K562 (cell line): Measurements from ENCODE around the gene WDR93. TPM values are rescaled to one million over a fixed set of nuclear protein-coding genes. Genes with fewer than 3 reads are reported as not detected.

Experiments
- CGGBP1 ChIP-seq: fragments of 250-450 bp; sonication (Bioruptor Pico); IDR thresholded peaks from 2 replicates; pipeline ENCODE4 v1.9.0; 2021; ENCODE audit warnings: mild to moderate bottlenecking
- CREB1 ChIP-seq, 2 experiments: sonication (generic) in 1 of 2; formaldehyde crosslinking in 1 of 2; IDR thresholded peaks; 2 replicates each; pipeline versions ENCODE4 v1.6.1 to v1.8.0; 2012 to 2022; ENCODE audit warnings: inconsistent platforms in 1 of 2, mild to moderate bottlenecking in 1 of 2, missing genetic modification reagents in 1 of 2, moderate library complexity in 1 of 2
- DIDO1 ChIP-seq: fragments of 450-650 bp; IDR thresholded peaks from 2 replicates; pipeline ENCODE4 v1.6.1; 2016; ENCODE audit warnings: low read depth, missing biosample characterization, missing genetic modification characterization
- DPF2 ChIP-seq: fragments of 450-650 bp; IDR thresholded peaks from 2 replicates; pipeline ENCODE4 v1.6.1; 2016
- FOSL1 ChIP-seq: fragments of 200-800 bp; sonication (Bioruptor generic); conservative IDR thresholded peaks from 2 replicates; pipeline ENCODE4 v1.6.1; 2016; ENCODE audit warnings: missing genetic modification characterization, missing compliant biosample characterization
- KLF1 ChIP-seq: fragments of 450-650 bp; IDR thresholded peaks from 2 replicates; pipeline ENCODE4 v1.6.1; 2016; ENCODE audit warnings: missing genetic modification characterization, missing compliant biosample characterization
- L3MBTL2 ChIP-seq: fragments of 450-650 bp; IDR thresholded peaks from 2 replicates; pipeline ENCODE4 v1.6.1; 2016; ENCODE audit warnings: mild to moderate bottlenecking, moderate library complexity
- NEUROD1 ChIP-seq: fragments of 150-350 bp; IDR thresholded peaks from 2 replicates; pipeline ENCODE4 v1.6.1; 2014; ENCODE audit warnings: borderline replicate concordance, low read length, low read depth; ENCODE audit not compliant: partially characterized antibody
- NFIX ChIP-seq: fragments of 250-450 bp; sonication (Bioruptor Pico); IDR thresholded peaks from 2 replicates; pipeline ENCODE4 v1.4.0; 2020; ENCODE audit warnings: low read depth, mild to moderate bottlenecking, moderate library complexity
- NR2C1 ChIP-seq, 2 experiments: fragments of 450-650 bp; IDR thresholded peaks; 2 replicates each; pipeline ENCODE4 v1.6.1; 2017; ENCODE audit warnings: mild to moderate bottlenecking in 2 of 2, antibody characterized with exemption in 1 of 2, inconsistent platforms in 1 of 2, missing compliant biosample characterization in 1 of 2, missing genetic modification characterization in 1 of 2
- NRF1 ChIP-seq, 2 experiments: fragments of 450-650 bp; IDR thresholded peaks in 1 of 2; conservative IDR thresholded peaks in 1 of 2; 2 replicates each; pipeline ENCODE4 v1.6.1; 2014; ENCODE audit warnings: mild to moderate bottlenecking in 2 of 2
- RBM34 ChIP-seq: fragments of 200-400 bp; formaldehyde crosslinking; IDR thresholded peaks from 2 replicates; pipeline ENCODE4 v1.6.1; 2018; ENCODE audit warnings: low read length, borderline replicate concordance; ENCODE audit not compliant: insufficient read depth
- SAFB2 ChIP-seq: fragments of 200-400 bp; formaldehyde crosslinking; IDR thresholded peaks from 2 replicates; pipeline ENCODE4 v1.6.1; 2018; ENCODE audit warnings: borderline replicate concordance, low read length, low read depth, moderate library complexity; ENCODE audit not compliant: severe bottlenecking
- SMARCA4 ChIP-seq: fragments of 450-650 bp; IDR thresholded peaks from 2 replicates; pipeline ENCODE4 v1.6.1; 2016
- SREBF1 ChIP-seq: fragments of 150-350 bp; IDR thresholded peaks from 2 replicates; pipeline ENCODE4 v1.6.1; 2014; ENCODE audit warnings: antibody characterized with exemption, low read depth, low read length, borderline replicate concordance
- TEAD2 ChIP-seq: fragments of 450-650 bp; IDR thresholded peaks from 2 replicates; pipeline ENCODE4 v1.6.1; 2016; ENCODE audit warnings: missing genetic modification characterization, control low read depth, missing compliant biosample characterization
- ZKSCAN1 ChIP-seq: fragments of 150-350 bp; IDR thresholded peaks from 2 replicates; pipeline ENCODE4 v1.6.1; 2016; ENCODE audit warnings: low read depth, low read length
- ZKSCAN3 ChIP-seq: fragments of 250-450 bp; sonication (Bioruptor Pico); IDR thresholded peaks from 2 replicates; pipeline ENCODE4 v1.4.0; 2020
- ZNF695 ChIP-seq: fragments of 450-650 bp; formaldehyde crosslinking; IDR thresholded peaks from 2 replicates; pipeline ENCODE4 v1.4.0; 2020; ENCODE audit warnings: mild to moderate bottlenecking, moderate library complexity
- ZNF764 ChIP-seq: fragments of 250-450 bp; sonication (Bioruptor Pico); IDR thresholded peaks from 2 replicates; pipeline ENCODE4 v1.4.0; 2020; ENCODE audit warnings: low read depth, mild to moderate bottlenecking, moderate library complexity
- polyA plus RNA-seq, 8 experiments: library from polyadenylated mRNA; depleted of rRNA in 4 of 8; stranded (reverse) in 5 of 8; unstranded in 3 of 8; fragments of >200 nt; fragmentation: Nextera tagmentation in 2 of 8; fragmentation: Illumina TruSeq in 1 of 8; extraction: Ambion mirVana in 2 of 8; extraction: Trizol in 1 of 8; gene quantifications; 2 replicates each; pipeline versions ENCODE4 v1.2.1 to v1.2.3, GENCODE V29; 2011 to 2014; ENCODE audit warnings: inconsistent platforms in 1 of 8, missing spikeins in 1 of 8
- total RNA-seq, 7 experiments: library from RNA; depleted of rRNA in 6 of 7; stranded (reverse); fragments of >200 nt in 6 of 7; fragmentation: Illumina TruSeq in 2 of 7; extraction: Trizol in 2 of 7; gene quantifications; 2 replicates each; pipeline versions ENCODE4 v1.2.1 to v1.2.3, GENCODE V29; 2011 to 2021; ENCODE audit warnings: low replicate concordance in 1 of 7
- TF ChIP-seq, protein P1 (sequence below): fragments of 250-450 bp; sonication (Bioruptor Pico); IDR thresholded peaks from 2 replicates; pipeline ENCODE4 v1.4.0; 2020
- TF ChIP-seq, protein P2 (sequence below): fragments of 450-650 bp; formaldehyde crosslinking; IDR thresholded peaks from 2 replicates; pipeline ENCODE4 v1.4.0; 2020; ENCODE audit warnings: mild to moderate bottlenecking
- TF ChIP-seq, protein P3 (sequence below): sonication (generic); formaldehyde crosslinking; IDR thresholded peaks from 2 replicates; pipeline ENCODE4 v1.8.0; 2023; ENCODE audit warnings: mild to moderate bottlenecking, missing genetic modification reagents

The WDR93 gene
- total and polyA plus RNA-seq, 9 of the 15 experiments (the other 6 are each of a cell fraction or from before 2014, with no cell fraction given): not detected

GRCh38 chr15:89781891-89782618 lies 91.4 kb downstream of the WDR93 start (continued):
- TF ChIP-seq TEAD2 (peak; percentile 94), RBM34 (no peak), ZNF764 (peak; percentile 86), SMARCA4 (peak; percentile 53; the same call in 1 of the 2 replicates), SAFB2 (no peak), DIDO1 (peak; percentile 97), NEUROD1 (no peak), SREBF1 (no peak), NRF1 (conservative IDR thresholded peaks at IDR 0.05 in 1 of 2, IDR thresholded peaks at IDR 0.05 in 1 of 2) (0 out of 4 replicates have a peak, but pooled peaks of 1 of the 2 experiments have one; percentile 24), KLF1 (tag) (peak; percentile 90), NFIX (CRISPR knock-in tag) (peak; percentile 69), CGGBP1 (CRISPR knock-in tag) (peak; percentile 27; the same call in 1 of the 2 replicates), ZKSCAN3 (CRISPR knock-in tag) (peak; percentile 73; the same call in 1 of the 2 replicates), FOSL1 (tag) (peak; percentile 90), L3MBTL2 (peak; percentile 57), ZNF695 (CRISPR knock-in tag) (peak; percentile 96), ZKSCAN1 (no peak), DPF2 (peak; percentile 67; the same call in 1 of the 2 replicates), NR2C1 (IDR thresholded peaks at IDR 0.05) (no peak), NR2C1 (tag; IDR thresholded peaks at IDR 0.05) (peak; percentile 96), CREB1 (IDR thresholded peaks at IDR 0.05) (no peak), CREB1 (CRISPR knock-in tag; IDR thresholded peaks at IDR 0.05) (no peak)
- TF ChIP-seq, protein P1, sequence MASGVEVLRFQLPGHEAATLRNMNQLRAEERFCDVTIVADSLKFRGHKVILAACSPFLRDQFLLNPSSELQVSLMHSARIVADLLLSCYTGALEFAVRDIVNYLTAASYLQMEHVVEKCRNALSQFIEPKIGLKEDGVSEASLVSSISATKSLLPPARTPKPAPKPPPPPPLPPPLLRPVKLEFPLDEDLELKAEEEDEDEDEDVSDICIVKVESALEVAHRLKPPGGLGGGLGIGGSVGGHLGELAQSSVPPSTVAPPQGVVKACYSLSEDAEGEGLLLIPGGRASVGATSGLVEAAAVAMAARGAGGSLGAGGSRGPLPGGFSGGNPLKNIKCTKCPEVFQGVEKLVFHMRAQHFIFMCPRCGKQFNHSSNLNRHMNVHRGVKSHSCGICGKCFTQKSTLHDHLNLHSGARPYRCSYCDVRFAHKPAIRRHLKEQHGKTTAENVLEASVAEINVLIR (CRISPR knock-in tag): peak; percentile 93
- TF ChIP-seq, protein P2, sequence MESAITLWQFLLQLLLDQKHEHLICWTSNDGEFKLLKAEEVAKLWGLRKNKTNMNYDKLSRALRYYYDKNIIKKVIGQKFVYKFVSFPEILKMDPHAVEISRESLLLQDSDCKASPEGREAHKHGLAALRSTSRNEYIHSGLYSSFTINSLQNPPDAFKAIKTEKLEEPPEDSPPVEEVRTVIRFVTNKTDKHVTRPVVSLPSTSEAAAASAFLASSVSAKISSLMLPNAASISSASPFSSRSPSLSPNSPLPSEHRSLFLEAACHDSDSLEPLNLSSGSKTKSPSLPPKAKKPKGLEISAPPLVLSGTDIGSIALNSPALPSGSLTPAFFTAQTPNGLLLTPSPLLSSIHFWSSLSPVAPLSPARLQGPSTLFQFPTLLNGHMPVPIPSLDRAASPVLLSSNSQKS (CRISPR knock-in tag): peak; percentile 93
- TF ChIP-seq, protein P3, sequence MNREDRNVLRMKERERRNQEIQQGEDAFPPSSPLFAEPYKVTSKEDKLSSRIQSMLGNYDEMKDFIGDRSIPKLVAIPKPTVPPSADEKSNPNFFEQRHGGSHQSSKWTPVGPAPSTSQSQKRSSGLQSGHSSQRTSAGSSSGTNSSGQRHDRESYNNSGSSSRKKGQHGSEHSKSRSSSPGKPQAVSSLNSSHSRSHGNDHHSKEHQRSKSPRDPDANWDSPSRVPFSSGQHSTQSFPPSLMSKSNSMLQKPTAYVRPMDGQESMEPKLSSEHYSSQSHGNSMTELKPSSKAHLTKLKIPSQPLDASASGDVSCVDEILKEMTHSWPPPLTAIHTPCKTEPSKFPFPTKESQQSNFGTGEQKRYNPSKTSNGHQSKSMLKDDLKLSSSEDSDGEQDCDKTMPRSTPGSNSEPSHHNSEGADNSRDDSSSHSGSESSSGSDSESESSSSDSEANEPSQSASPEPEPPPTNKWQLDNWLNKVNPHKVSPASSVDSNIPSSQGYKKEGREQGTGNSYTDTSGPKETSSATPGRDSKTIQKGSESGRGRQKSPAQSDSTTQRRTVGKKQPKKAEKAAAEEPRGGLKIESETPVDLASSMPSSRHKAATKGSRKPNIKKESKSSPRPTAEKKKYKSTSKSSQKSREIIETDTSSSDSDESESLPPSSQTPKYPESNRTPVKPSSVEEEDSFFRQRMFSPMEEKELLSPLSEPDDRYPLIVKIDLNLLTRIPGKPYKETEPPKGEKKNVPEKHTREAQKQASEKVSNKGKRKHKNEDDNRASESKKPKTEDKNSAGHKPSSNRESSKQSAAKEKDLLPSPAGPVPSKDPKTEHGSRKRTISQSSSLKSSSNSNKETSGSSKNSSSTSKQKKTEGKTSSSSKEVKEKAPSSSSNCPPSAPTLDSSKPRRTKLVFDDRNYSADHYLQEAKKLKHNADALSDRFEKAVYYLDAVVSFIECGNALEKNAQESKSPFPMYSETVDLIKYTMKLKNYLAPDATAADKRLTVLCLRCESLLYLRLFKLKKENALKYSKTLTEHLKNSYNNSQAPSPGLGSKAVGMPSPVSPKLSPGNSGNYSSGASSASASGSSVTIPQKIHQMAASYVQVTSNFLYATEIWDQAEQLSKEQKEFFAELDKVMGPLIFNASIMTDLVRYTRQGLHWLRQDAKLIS (CRISPR knock-in tag): no peak
